OCI-LY1 (cell line): ENCODE measurements around the gene EYS.

Source experiments
- H2AFZ ChIP-seq: fragments of 200-600 bp; sonication (generic), shearing (Covaris generic); 2 replicates; pipeline ENCODE4 v1.6.0; 2014; ENCODE audit warnings: antibody characterized with exemption, mild to moderate bottlenecking, low read length
- H3F3A ChIP-seq: fragments of 200-600 bp; sonication (generic), shearing (Covaris generic); 2 replicates; pipeline ENCODE4 v1.6.0; 2014; ENCODE audit warnings: mild to moderate bottlenecking, antibody characterized with exemption, low read length, moderate library complexity; ENCODE audit not compliant: insufficient read depth
- H3K27ac ChIP-seq: fragments of 200-600 bp; sonication (generic); 2 replicates; pipeline ENCODE4 v1.5.1; 2014; ENCODE audit warnings: low read length, mixed run types, mild to moderate bottlenecking, low read depth; ENCODE audit not compliant: poor library complexity, severe bottlenecking
- H3K27me3 ChIP-seq: fragments of 200-600 bp; sonication (generic); 2 replicates; pipeline ENCODE4 v1.6.0; 2014; ENCODE audit warnings: antibody characterized with exemption, mild to moderate bottlenecking, low read length, moderate library complexity; ENCODE audit not compliant: insufficient read depth
- H3K36me3 ChIP-seq: fragments of 200-600 bp; sonication (generic); 2 replicates; pipeline ENCODE4 v1.6.1; 2014; ENCODE audit warnings: mild to moderate bottlenecking, antibody characterized with exemption, low read length, moderate library complexity, mixed read lengths; ENCODE audit not compliant: insufficient read depth
- H3K4me1 ChIP-seq: fragments of 200-600 bp; sonication (generic); 2 replicates; pipeline ENCODE4 v1.5.1; 2014; ENCODE audit warnings: mild to moderate bottlenecking, low read length, moderate library complexity; ENCODE audit not compliant: insufficient read depth, severe bottlenecking
- H3K4me2 ChIP-seq: fragments of 200-600 bp; sonication (generic), shearing (Covaris generic); 2 replicates; pipeline ENCODE4 v1.6.1; 2014; ENCODE audit warnings: low read length
- H3K4me3 ChIP-seq: fragments of 200-600 bp; sonication (generic); 2 replicates; pipeline ENCODE4 v1.5.1; 2014; ENCODE audit warnings: low read length, low read depth, mild to moderate bottlenecking, mixed read lengths; ENCODE audit not compliant: poor library complexity, severe bottlenecking
- H3K79me2 ChIP-seq: fragments of 200-600 bp; shearing (Covaris generic); 2 replicates; pipeline ENCODE4 v1.6.1; 2016; ENCODE audit warnings: mixed run types, low read length, mixed read lengths; ENCODE audit not compliant: insufficient read depth
- H3K9ac ChIP-seq: fragments of 200-600 bp; sonication (generic), shearing (Covaris generic); 2 replicates; pipeline ENCODE4 v1.6.1; 2014; ENCODE audit warnings: mild to moderate bottlenecking, low read length, mixed read lengths
- H3K9me2 ChIP-seq: fragments of 200-600 bp; sonication (generic), shearing (Covaris generic); 2 replicates; pipeline ENCODE4 v1.6.1; 2014; ENCODE audit warnings: low read depth, mild to moderate bottlenecking, low read length, mixed read lengths
- H3K9me3 ChIP-seq: fragments of 200-600 bp; shearing (Covaris generic); 2 replicates; pipeline ENCODE4 v1.6.1; 2014; ENCODE audit warnings: low read length, mixed read lengths
- H4K20me1 ChIP-seq: fragments of 200-600 bp; sonication (generic), shearing (Covaris generic); 2 replicates; pipeline ENCODE4 v1.6.0; 2016; ENCODE audit warnings: mild to moderate bottlenecking, low read length; ENCODE audit not compliant: insufficient read depth
- CTCF ChIP-seq: fragments of 200-600 bp; sonication (generic), shearing (Covaris generic); IDR thresholded peaks from 2 replicates; pipeline ENCODE4 v1.5.1; 2017; ENCODE audit warnings: mild to moderate bottlenecking, antibody characterized with exemption, low read length, moderate library complexity, mixed read lengths
- EZH2 ChIP-seq: fragments of 200-600 bp; sonication (generic), shearing (Covaris generic); IDR thresholded peaks from 2 replicates; pipeline ENCODE4 v1.8.0; 2017; ENCODE audit warnings: borderline replicate concordance, mixed run types, mild to moderate bottlenecking, antibody characterized with exemption, low read length, moderate library complexity, mixed read lengths

The EYS gene

GRCh38 chr6:63734923-63735322 lies 1972.1 kb downstream of the EYS start:
- no peak overlapping the region for H3K4me2 ChIP-seq
- no peak for TF ChIP-seq CTCF
- TF ChIP-seq EZH2: no peak

GRCh38 chr6:63732336-63732735 lies 1974.7 kb downstream of the EYS start:
- Histone ChIP-seq H4K20me1 (no peaks in the 10 kb centered on the region), H3K4me3 (no peak overlapping the region), H3K27me3 (no peaks in the 10 kb centered on the region), H3F3A (no peaks in the 10 kb centered on the region), H3K79me2 (no peaks in the 10 kb centered on the region), H3K27ac (no peak overlapping the region), H3K36me3 (no peaks in the 10 kb centered on the region), H2AFZ (no peak overlapping the region), H3K9ac (no peak overlapping the region), H3K9me2 (no peaks in the 10 kb centered on the region), H3K4me2 (no peak overlapping the region), H3K9me3 (no peaks in the 10 kb centered on the region), H3K4me1 (no peaks in the 10 kb centered on the region)
- TF ChIP-seq EZH2: no peak
- TF ChIP-seq CTCF: no peak

More at GRCh38 chr6:63734923-63735322, 1972.1 kb downstream of the EYS start:
- H3K9me2 ChIP-seq: no peaks in the 10 kb centered on the region
- H3K79me2 ChIP-seq: no peaks in the 10 kb centered on the region
- no peaks in the 10 kb centered on the region for H3K4me1 ChIP-seq
- H3K4me3 ChIP-seq: no peak overlapping the region
- no peaks in the 10 kb centered on the region for H3K9me3 ChIP-seq
- H4K20me1 ChIP-seq: no peaks in the 10 kb centered on the region
- H3K9ac ChIP-seq: no peak overlapping the region
- H3K27me3 ChIP-seq: no peaks in the 10 kb centered on the region
- no peaks in the 10 kb centered on the region for H3F3A ChIP-seq
- no peaks in the 10 kb centered on the region for H3K36me3 ChIP-seq
- H3K27ac ChIP-seq: no peak overlapping the region
- no peak overlapping the region for H2AFZ ChIP-seq

GRCh38 chr6:63731930-63732329 lies 1975.1 kb downstream of the EYS start:
- H3K9me3 ChIP-seq: no peaks in the 10 kb centered on the region
- TF ChIP-seq EZH2: no peak
- TF ChIP-seq CTCF: no peak
- no peaks in the 10 kb centered on the region for H3F3A ChIP-seq
- H3K4me1 ChIP-seq: no peaks in the 10 kb centered on the region
- no peak overlapping the region for H3K4me2 ChIP-seq
- H3K27ac ChIP-seq: no peak overlapping the region
- H3K36me3 ChIP-seq: no peaks in the 10 kb centered on the region
- no peak overlapping the region for H2AFZ ChIP-seq
- H3K9me2 ChIP-seq: no peaks in the 10 kb centered on the region
- no peak overlapping the region for H3K4me3 ChIP-seq
- H3K9ac ChIP-seq: no peak overlapping the region
- no peaks in the 10 kb centered on the region for H4K20me1 ChIP-seq
- H3K79me2 ChIP-seq: no peaks in the 10 kb centered on the region
- no peaks in the 10 kb centered on the region for H3K27me3 ChIP-seq
